HepG2 (cell line): ENCODE data around the gene ATP6V1F. TPM values are rescaled to one million over a fixed set of nuclear protein-coding genes. Genes with fewer than 3 reads are reported as not detected.

Experiments used
- ATAC-seq: fragments of 200-7000 bp; cut with Tn5 transposase; 3 replicates; pipeline ENCODE4 v1.9.1; 2020; ENCODE audit warnings: mild to moderate bottlenecking, moderate library complexity
- BruUV-seq: library from RNA; stranded (reverse); fragments of 400-500 nt; replicated peaks from 2 replicates; lab custom pipeline; 2021; lab: Mats Ljungman, UMichigan
- CTCF ChIA-PET: fragments of 300-600 bp; formaldehyde crosslinking; extraction: SDS; loops from one replicate; lab custom pipeline; 2021; ENCODE audit warnings: low total read pairs, inconsistent platforms, low intra/inter-chr PET ratio; lab: Yijun Ruan, JAX
- POLR2A ChIA-PET: fragments of 350-600 bp; sonication (Branson Sonifier 250); formaldehyde crosslinking; loops from one replicate; lab custom pipeline; 2020; ENCODE audit warnings: antibody characterized with exemption, inconsistent platforms; lab: Yijun Ruan, JAX
- DNase-seq: peaks from one replicate; pipeline ENCODE4 v3.0.0-alpha.2; 2015; ENCODE audit warnings: low spot score
- FAIRE-seq: peaks from 3 replicates; lab custom pipeline; 2011; peaks lifted over from hg19 to GRCh38; lab: Jason Lieb, UNC
- H2AFZ ChIP-seq: one replicate; pipeline ENCODE4 v1.6.1; 2011; ENCODE audit warnings: low read length, inconsistent platforms
- H3K27ac ChIP-seq: fragments of 300-600 bp; 3 replicates; pipeline ENCODE4 v1.8.0; 2011; ENCODE audit warnings: mixed run types, mild to moderate bottlenecking, mixed read lengths, low read length, inconsistent platforms; ENCODE audit not compliant: insufficient read depth; ENCODE audit errors: extremely low read length
- H3K27me3 ChIP-seq, 2 experiments: fragments of 200-600 bp in 1 of 2; 2 replicates in 1 of 2; 3 replicates in 1 of 2; pipeline versions ENCODE4 v1.6.0 to v1.8.0; 2011; ENCODE audit warnings: low read length in 2 of 2, mild to moderate bottlenecking in 2 of 2, moderate library complexity in 2 of 2, inconsistent platforms in 1 of 2; ENCODE audit not compliant: insufficient read depth in 2 of 2, control insufficient read depth in 1 of 2
- H3K36me3 ChIP-seq, 2 experiments: fragments of 200-600 bp in 1 of 2; replicated peaks in 1 of 2; 2 replicates in 1 of 2; 3 replicates in 1 of 2; pipeline versions ENCODE4 v1.5.1 to v1.8.0; 2011; ENCODE audit warnings: low read length in 2 of 2, inconsistent platforms in 1 of 2; ENCODE audit not compliant: insufficient read depth in 2 of 2, control insufficient read depth in 1 of 2
- H3K4me1 ChIP-seq: 2 replicates; pipeline ENCODE4 v1.5.1; 2012; ENCODE audit warnings: low read length, inconsistent platforms; ENCODE audit not compliant: insufficient read depth
- H3K4me2 ChIP-seq: 2 replicates; pipeline ENCODE4 v1.6.0; 2011; ENCODE audit warnings: low read depth, low read length, inconsistent platforms
- H3K4me3 ChIP-seq, 3 experiments: fragments of 200-600 bp in 1 of 3; sonication (generic), shearing (Covaris generic) in 1 of 3; replicated peaks in 1 of 3; 2 replicates each; pipeline ENCODE4 v1.5.1; 2011 to 2016; ENCODE audit warnings: low read length in 3 of 3, inconsistent platforms in 2 of 3, low read depth in 2 of 3, mild to moderate bottlenecking in 2 of 3, control low read depth in 1 of 3, mixed read lengths in 1 of 3; ENCODE audit not compliant: insufficient read depth in 1 of 3
- H3K79me2 ChIP-seq: one replicate; pipeline ENCODE4 v1.6.1; 2011; ENCODE audit warnings: low read length, inconsistent platforms; ENCODE audit not compliant: insufficient read depth
- H3K9ac ChIP-seq: 2 replicates; pipeline ENCODE4 v1.6.0; 2011; ENCODE audit warnings: mild to moderate bottlenecking, low read depth, low read length, inconsistent platforms; ENCODE audit not compliant: insufficient read depth
- H3K9me3 ChIP-seq: 2 replicates; pipeline ENCODE4 v1.5.1; 2012; ENCODE audit warnings: mild to moderate bottlenecking, low read length
- H4K20me1 ChIP-seq: 2 replicates; pipeline ENCODE4 v1.6.0; 2011; ENCODE audit warnings: inconsistent platforms, mild to moderate bottlenecking, low read length, moderate library complexity; ENCODE audit not compliant: insufficient read depth
- SIX4 ChIP-seq: sonication (generic); formaldehyde crosslinking; IDR thresholded peaks from 2 replicates; pipeline ENCODE4 v1.4.0; 2020; ENCODE audit warnings: missing genetic modification reagents
- TBX2 ChIP-seq: sonication (generic); formaldehyde crosslinking; IDR thresholded peaks from 2 replicates; pipeline ENCODE4 v1.5.0; 2020; ENCODE audit warnings: missing genetic modification reagents, mild to moderate bottlenecking, borderline replicate concordance
- TCF7L2 ChIP-seq: IDR thresholded peaks from 2 replicates; pipeline ENCODE4 v1.6.1; 2011; ENCODE audit warnings: mild to moderate bottlenecking, low read depth, low read length, moderate library complexity
- XBP1 ChIP-seq: sonication (generic); formaldehyde crosslinking; IDR thresholded peaks from 2 replicates; pipeline ENCODE4 v1.5.0; 2020; ENCODE audit warnings: missing genetic modification reagents
- ZMYM2 ChIP-seq: sonication (generic); formaldehyde crosslinking; IDR thresholded peaks from 2 replicates; pipeline ENCODE4 v1.8.0; 2022; ENCODE audit warnings: mild to moderate bottlenecking, missing genetic modification reagents
- ZNF180 ChIP-seq: sonication (generic); formaldehyde crosslinking; IDR thresholded peaks from 2 replicates; pipeline ENCODE4 v1.4.0; 2020; ENCODE audit warnings: low read depth, missing genetic modification reagents, borderline replicate concordance
- ZNF773 ChIP-seq: sonication (generic); formaldehyde crosslinking; IDR thresholded peaks from 2 replicates; pipeline ENCODE4 v1.4.0; 2020; ENCODE audit warnings: missing genetic modification reagents, borderline replicate concordance
- WGBS: methylation state at CpG from one replicate; pipeline ENCODE4 v1.1.6; 2017; ENCODE audit warnings: low lambda C conversion rate; 5-methylcytosine and 5-hydroxymethylcytosine counted together
- in situ Hi-C: cut with HindIII; loops from 2 replicates; pipeline ENCODE4 v1.10.0; 2017; ENCODE audit warnings: low pct_unique_long_range_greater_than_20kb; ENCODE audit not compliant: extremely low pct_ligation_motif_present
- intact Hi-C: fragments of 100-400 bp; cut with micrococcal nuclease; formaldehyde crosslinking; loops from one replicate; pipeline ENCODE4 v1.10.0; 2022; ENCODE audit not compliant: unreplicated experiment
- polyA plus RNA-seq, 8 experiments: library from polyadenylated mRNA; depleted of rRNA in 3 of 8; stranded (reverse) in 7 of 8; unstranded in 1 of 8; fragments of >200 nt; fragmentation: Illumina TruSeq in 4 of 8; extraction: Trizol in 4 of 8; gene quantifications; 2 replicates each; pipeline versions ENCODE4 v1.2.1 to v1.2.3, GENCODE V29; 2011 to 2016; ENCODE audit warnings: low read depth in 4 of 8, missing spikeins in 1 of 8, mixed read lengths in 1 of 8; ENCODE audit not compliant: insufficient read depth in 1 of 8
- total RNA-seq, 5 experiments: library from RNA; depleted of rRNA; stranded (reverse); fragments of >200 nt; fragmentation: Illumina TruSeq; extraction: Trizol; gene quantifications; 2 replicates each; pipeline ENCODE4 v1.2.3, GENCODE V29; 2016; ENCODE audit warnings: low read depth in 1 of 5
- TF ChIP-seq, protein P1 (sequence below): sonication (generic); formaldehyde crosslinking; IDR thresholded peaks from 2 replicates; pipeline ENCODE4 v1.4.0; 2020; ENCODE audit warnings: missing genetic modification reagents
- TF ChIP-seq, protein P2 (sequence below): sonication (generic); formaldehyde crosslinking; IDR thresholded peaks from 2 replicates; pipeline ENCODE4 v1.5.0; 2020; ENCODE audit warnings: mild to moderate bottlenecking, missing genetic modification reagents
- TF ChIP-seq, protein P3 (sequence below): fragments of 450-650 bp; IDR thresholded peaks from 2 replicates; pipeline ENCODE4 v1.6.1; 2017
- TF ChIP-seq, protein P4 (sequence below): sonication (generic); formaldehyde crosslinking; IDR thresholded peaks from 2 replicates; pipeline ENCODE4 v1.4.0; 2020; ENCODE audit warnings: missing genetic modification reagents, borderline replicate concordance
- TF ChIP-seq, protein P5 (sequence below): sonication (generic); formaldehyde crosslinking; IDR thresholded peaks from 2 replicates; pipeline ENCODE4 v1.5.0; 2020; ENCODE audit warnings: mild to moderate bottlenecking, missing genetic modification reagents

The ATP6V1F gene
- total and polyA plus RNA-seq, 2 of the 13 experiments (the other 11 are each of a cell fraction or from before 2014, with no cell fraction given) = 87.2 to 132 TPM

DNA sequence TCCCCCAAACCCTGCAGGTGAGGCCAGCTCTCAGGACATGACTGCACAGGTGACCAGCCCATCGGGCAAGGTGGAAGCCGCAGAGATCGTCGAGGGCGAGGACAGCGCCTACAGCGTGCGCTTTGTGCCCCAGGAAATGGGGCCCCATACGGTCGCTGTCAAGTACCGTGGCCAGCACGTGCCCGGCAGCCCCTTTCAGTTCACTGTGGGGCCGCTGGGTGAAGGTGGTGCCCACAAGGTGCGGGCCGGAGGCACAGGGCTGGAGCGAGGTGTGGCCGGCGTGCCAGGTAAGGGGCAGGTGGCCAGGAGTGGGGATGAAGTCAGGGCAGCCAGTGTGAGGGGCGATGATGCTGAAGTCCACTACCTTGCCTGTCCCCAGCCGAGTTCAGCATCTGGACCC, 8.3 kb upstream of the ATP6V1F start:
- H3K4me1 ChIP-seq = no peaks in the 10 kb centered on the region
- H3K36me3 ChIP-seq = no peaks in the 10 kb centered on the region
- intact Hi-C loops = no loop called here
- no peaks in the 10 kb centered on the region for H3K9me3 ChIP-seq
- H4K20me1 ChIP-seq = no peaks in the 10 kb centered on the region
- no peak overlapping the region for H3K27ac ChIP-seq
- 73% methylated on average over 16 of the region's 21 CpGs for WGBS
- no peak for ATAC-seq
- H3K4me3 ChIP-seq = no peak overlapping the region
- peaks cover 13 to 63% of the 10 kb centered on the region in 2 experiments; a peak in 4 of 5 replicates for H3K27me3 ChIP-seq
- BruUV-seq = no TSS peak
- no peak overlapping the region for H3K9ac ChIP-seq
- H3K4me2 ChIP-seq = no peak overlapping the region
- H2AFZ ChIP-seq = no peak overlapping the region
- POLR2A ChIA-PET = no interaction called here
- CTCF ChIA-PET = no interaction called here
- no peak for DNase-seq
- in situ Hi-C loops = no loop called here
- no peak for FAIRE-seq
- H3K79me2 ChIP-seq = no peaks in the 10 kb centered on the region
- TF ChIP-seq ZNF773 (CRISPR knock-in tag) = no peak
- TF ChIP-seq TBX2 (CRISPR knock-in tag) = no peak
- TF ChIP-seq, protein P1, sequence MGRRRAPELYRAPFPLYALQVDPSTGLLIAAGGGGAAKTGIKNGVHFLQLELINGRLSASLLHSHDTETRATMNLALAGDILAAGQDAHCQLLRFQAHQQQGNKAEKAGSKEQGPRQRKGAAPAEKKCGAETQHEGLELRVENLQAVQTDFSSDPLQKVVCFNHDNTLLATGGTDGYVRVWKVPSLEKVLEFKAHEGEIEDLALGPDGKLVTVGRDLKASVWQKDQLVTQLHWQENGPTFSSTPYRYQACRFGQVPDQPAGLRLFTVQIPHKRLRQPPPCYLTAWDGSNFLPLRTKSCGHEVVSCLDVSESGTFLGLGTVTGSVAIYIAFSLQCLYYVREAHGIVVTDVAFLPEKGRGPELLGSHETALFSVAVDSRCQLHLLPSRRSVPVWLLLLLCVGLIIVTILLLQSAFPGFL (CRISPR knock-in tag) = no peak
- no peak for TF ChIP-seq XBP1
- TF ChIP-seq, protein P2, sequence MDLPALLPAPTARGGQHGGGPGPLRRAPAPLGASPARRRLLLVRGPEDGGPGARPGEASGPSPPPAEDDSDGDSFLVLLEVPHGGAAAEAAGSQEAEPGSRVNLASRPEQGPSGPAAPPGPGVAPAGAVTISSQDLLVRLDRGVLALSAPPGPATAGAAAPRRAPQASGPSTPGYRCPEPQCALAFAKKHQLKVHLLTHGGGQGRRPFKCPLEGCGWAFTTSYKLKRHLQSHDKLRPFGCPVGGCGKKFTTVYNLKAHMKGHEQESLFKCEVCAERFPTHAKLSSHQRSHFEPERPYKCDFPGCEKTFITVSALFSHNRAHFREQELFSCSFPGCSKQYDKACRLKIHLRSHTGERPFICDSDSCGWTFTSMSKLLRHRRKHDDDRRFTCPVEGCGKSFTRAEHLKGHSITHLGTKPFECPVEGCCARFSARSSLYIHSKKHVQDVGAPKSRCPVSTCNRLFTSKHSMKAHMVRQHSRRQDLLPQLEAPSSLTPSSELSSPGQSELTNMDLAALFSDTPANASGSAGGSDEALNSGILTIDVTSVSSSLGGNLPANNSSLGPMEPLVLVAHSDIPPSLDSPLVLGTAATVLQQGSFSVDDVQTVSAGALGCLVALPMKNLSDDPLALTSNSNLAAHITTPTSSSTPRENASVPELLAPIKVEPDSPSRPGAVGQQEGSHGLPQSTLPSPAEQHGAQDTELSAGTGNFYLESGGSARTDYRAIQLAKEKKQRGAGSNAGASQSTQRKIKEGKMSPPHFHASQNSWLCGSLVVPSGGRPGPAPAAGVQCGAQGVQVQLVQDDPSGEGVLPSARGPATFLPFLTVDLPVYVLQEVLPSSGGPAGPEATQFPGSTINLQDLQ (CRISPR knock-in tag) = no peak
- TF ChIP-seq ZMYM2 = no peak
- TF ChIP-seq, protein P3, sequence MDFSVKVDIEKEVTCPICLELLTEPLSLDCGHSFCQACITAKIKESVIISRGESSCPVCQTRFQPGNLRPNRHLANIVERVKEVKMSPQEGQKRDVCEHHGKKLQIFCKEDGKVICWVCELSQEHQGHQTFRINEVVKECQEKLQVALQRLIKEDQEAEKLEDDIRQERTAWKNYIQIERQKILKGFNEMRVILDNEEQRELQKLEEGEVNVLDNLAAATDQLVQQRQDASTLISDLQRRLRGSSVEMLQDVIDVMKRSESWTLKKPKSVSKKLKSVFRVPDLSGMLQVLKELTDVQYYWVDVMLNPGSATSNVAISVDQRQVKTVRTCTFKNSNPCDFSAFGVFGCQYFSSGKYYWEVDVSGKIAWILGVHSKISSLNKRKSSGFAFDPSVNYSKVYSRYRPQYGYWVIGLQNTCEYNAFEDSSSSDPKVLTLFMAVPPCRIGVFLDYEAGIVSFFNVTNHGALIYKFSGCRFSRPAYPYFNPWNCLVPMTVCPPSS = no peak
- TF ChIP-seq SIX4 = no peak
- TF ChIP-seq TCF7L2 = no peak
- TF ChIP-seq, protein P4, sequence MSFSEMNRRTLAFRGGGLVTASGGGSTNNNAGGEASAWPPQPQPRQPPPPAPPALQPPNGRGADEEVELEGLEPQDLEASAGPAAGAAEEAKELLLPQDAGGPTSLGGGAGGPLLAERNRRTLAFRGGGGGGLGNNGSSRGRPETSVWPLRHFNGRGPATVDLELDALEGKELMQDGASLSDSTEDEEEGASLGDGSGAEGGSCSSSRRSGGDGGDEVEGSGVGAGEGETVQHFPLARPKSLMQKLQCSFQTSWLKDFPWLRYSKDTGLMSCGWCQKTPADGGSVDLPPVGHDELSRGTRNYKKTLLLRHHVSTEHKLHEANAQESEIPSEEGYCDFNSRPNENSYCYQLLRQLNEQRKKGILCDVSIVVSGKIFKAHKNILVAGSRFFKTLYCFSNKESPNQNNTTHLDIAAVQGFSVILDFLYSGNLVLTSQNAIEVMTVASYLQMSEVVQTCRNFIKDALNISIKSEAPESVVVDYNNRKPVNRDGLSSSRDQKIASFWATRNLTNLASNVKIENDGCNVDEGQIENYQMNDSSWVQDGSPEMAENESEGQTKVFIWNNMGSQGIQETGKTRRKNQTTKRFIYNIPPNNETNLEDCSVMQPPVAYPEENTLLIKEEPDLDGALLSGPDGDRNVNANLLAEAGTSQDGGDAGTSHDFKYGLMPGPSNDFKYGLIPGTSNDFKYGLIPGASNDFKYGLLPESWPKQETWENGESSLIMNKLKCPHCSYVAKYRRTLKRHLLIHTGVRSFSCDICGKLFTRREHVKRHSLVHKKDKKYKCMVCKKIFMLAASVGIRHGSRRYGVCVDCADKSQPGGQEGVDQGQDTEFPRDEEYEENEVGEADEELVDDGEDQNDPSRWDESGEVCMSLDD (CRISPR knock-in tag) = no peak
- TF ChIP-seq, protein P5, sequence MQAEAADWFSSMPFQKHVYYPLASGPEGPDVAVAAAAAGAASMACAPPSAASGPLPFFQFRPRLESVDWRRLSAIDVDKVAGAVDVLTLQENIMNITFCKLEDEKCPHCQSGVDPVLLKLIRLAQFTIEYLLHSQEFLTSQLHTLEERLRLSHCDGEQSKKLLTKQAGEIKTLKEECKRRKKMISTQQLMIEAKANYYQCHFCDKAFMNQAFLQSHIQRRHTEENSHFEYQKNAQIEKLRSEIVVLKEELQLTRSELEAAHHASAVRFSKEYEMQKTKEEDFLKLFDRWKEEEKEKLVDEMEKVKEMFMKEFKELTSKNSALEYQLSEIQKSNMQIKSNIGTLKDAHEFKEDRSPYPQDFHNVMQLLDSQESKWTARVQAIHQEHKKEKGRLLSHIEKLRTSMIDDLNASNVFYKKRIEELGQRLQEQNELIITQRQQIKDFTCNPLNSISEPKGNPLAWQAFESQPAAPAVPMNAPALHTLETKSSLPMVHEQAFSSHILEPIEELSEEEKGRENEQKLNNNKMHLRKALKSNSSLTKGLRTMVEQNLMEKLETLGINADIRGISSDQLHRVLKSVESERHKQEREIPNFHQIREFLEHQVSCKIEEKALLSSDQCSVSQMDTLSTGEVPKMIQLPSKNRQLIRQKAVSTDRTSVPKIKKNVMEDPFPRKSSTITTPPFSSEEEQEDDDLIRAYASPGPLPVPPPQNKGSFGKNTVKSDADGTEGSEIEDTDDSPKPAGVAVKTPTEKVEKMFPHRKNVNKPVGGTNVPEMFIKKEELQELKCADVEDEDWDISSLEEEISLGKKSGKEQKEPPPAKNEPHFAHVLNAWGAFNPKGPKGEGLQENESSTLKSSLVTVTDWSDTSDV (CRISPR knock-in tag) = no peak
- TF ChIP-seq ZNF180 (CRISPR knock-in tag) = no peak
